HG03095 (cell line): ENCODE results near the gene TP53BP2.

ENCODE experiments used
- ATAC-seq: cut with Tn5 transposase; IDR thresholded peaks from one replicate; pipeline ENCODE4 v1.9.1; 2021; ENCODE audit warnings: moderate library complexity; ENCODE audit not compliant: unreplicated experiment

TP53BP2 gene

DNA sequence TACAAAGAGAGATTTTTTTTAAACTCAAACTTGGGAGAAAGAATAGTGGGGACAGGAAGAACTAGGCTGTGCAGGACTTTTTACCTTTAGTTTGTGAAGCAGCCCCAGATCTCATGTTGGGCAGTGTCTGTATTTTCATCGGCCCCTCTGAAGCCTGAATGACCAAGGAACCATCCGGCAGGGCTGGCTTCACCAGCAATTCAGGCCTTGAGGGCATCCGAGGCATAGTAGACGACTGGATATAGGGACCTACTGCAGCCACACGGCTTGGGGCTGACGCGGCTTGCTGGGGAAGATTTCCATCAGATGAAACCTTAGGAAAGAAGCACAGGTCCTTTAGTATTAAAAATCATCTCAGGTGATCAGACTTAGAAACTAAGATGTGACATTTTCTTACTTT, 43.7 kb downstream of the TP53BP2 start:
- no peak for ATAC-seq

DNA sequence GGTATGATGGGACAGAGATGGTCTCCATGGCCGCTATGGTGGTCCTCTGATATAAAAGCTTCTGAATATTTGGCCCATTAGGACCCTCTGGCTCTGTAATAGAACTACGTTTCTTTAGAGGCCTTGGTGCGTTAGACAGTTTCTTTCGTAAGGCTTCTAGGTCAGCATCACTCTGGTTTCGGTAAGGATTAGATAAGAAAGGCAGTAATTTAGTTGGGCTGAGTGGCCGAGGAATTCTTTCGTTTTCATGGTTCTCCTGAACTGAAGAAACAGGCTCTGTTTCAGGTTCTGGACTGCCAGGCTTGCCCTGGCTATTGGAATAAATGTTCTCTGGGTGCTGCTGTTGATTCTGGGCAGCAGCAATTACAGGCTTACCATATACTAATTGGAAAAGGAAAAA, 49.5 kb downstream of the TP53BP2 start:
- ATAC-seq = no peak

DNA sequence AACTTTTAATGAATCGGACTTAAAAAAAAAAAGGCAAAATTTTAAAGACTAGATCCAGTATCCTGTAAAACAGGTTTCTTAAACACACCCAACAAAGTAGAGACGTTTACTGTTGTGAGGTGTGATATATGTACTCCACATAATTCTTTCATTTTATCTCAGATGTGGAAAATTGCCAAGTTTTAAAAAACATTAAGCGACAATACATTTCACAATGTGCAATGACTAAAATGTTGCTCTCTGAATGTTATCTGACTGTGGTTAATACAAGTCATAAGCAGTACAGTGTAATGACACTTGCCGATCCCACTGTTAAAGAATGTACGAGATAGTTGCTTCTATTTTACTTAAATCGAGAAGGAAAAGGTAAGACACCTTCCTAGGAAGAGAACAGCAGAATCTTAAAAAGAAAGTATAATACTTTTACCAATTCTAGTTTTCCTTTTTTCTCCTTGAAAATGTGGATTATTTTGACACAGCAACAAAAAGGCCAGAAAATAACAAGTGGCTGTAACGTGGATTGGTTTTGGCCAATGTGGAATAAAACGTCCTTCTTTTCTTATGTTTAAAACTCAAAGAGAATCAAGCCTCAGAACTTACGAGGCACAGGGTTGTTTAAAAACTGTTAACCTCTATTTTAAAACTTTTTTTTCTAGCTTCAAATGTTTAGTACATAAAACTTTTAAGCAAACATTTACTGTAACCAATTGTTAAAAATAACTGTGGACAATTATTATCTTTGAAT, 51.4 kb downstream of the TP53BP2 start:
- ATAC-seq = no peak

DNA sequence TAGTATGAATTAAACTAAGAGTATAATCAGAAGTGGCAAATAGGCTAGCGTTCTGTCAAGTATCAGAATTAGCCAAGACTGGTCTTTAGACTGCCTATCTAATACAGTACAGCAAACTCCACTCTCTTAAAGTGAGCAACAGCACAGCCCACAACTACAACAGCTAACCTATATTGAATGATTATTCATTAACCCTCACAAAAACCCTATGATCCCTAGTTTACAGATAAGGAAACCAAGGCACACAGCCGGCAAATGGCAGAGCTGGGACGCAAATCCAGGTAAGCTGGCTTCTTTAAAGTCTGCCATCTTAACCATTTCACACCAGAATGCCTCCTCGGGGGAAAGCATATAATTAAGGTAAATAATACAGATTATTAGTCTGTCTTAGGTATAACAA, 52.0 kb downstream of the TP53BP2 start:
- ATAC-seq = no peak

DNA sequence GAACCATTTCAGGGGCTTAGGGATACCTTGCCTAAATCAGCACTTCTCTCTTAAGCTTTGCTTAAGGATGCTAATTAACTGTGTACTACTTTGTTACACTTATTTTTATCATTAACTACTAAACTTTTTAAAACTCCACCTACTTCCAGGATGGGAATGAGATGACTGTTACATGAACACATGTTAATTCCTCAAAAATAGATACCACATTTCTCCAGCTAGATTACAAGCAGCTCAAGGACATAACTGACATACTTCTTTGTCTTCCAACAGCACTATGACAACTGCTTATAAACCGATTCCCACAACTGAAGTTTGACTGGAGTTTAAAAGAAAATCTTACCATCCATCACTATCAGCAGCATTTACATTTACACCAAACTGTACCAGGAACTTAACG, 53.7 kb downstream of the TP53BP2 start:
- ATAC-seq = no peak

DNA sequence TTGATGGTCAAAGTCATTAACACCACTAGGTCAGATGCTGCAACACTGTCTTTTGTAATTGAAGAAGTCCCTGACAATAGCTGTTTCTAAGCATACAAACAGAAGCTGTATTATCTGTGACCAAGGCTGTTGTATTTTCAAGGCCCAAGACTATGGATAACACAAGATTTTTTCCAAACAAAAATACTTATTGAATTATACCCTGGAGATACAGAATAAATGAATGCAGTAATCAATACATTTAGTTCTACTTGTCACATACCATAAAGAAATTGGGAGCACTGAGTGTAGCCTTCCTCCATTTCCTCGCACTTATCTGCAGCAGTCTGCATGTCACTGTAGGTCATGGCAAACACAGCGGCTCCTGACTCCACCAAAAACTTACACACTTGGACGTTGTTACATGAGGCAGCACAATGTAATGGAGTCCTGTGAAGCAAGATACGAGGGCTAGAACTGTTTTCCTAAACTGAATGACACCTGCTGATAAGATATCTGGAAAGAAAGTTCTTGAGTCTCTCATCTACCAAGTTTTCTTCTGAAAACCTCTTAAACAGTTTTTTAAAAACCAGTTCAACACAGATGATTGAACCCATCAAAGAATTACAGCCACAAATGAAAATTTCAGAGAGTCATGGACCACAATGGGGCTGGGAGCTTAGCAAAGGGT, 56.9 kb downstream of the TP53BP2 start:
- no peak for ATAC-seq

DNA sequence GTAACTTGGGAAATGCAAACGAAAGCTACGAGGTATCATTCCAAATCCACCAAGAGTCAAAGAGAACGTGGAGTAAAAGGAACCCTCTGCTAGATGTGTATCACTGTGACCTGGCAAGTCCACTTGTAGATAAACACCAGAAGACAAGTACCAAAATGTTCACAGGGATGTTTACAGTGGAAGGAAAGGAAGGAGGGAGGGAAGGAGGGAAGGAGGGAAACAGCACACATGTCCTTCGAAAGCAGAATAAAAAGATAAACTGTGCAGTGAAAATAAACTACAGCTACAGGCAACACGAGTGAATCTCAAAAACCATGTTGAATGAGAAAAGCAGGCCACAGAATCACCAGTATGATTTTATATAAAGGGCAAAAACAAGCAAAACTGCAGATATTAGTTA, 59.9 kb downstream of the TP53BP2 start:
- no peak for ATAC-seq

DNA sequence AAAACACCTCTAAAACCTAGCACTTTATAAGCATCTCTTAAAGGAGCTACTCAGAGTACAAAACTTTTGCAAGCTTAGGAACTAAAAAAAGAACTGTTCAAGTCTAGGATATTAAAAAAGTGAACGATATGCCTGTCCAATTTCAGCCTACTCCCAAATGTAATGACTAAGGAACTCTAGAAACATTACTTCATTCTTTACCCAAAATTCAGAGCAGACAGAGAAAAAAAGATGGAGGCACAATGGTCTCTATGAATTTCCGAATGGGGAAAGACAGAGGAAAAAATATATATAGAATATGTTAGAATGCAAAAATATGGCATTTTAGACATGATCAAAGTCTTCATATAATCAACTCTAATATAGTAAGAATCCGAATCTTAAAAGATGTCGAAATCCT, 61.2 kb downstream of the TP53BP2 start:
- no peak for ATAC-seq

DNA sequence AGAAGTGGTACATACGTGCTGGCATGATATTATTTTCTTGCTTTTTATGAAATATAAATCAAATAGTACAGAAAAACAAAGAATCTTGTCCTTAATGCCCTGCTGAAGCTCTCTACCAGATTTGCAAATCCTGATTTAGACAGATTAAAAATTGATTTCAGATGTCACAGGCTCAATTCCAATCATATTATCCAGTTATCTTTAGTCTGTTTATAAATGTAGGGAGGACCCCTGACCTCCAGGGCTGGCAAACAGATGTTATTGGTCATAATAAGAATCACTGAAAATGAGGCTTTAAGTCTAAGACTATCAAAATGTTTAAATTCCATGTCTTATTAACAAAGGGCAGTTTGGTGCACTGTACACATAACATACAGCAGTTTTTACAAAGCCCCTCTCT, 62.1 kb downstream of the TP53BP2 start:
- no peak for ATAC-seq

DNA sequence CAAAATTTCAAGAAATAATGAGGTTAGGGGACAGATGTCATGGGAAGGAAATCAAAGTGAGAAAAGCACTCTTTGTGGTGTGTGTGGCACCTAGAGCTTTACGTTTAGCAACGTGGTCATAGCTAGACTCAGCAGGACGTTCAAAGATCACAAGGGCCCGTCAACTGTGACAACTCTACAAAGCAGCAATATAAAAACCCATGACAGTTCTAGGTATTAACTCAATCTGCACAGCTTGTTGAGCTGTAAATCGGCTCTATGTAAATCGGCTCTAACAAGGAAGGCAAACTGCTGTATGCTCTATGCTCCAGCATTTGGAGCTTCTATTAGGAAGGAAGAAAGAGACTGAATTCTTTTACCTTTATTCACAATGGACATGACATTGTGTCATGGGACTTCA, 64.8 kb downstream of the TP53BP2 start:
- ATAC-seq = no peak

DNA sequence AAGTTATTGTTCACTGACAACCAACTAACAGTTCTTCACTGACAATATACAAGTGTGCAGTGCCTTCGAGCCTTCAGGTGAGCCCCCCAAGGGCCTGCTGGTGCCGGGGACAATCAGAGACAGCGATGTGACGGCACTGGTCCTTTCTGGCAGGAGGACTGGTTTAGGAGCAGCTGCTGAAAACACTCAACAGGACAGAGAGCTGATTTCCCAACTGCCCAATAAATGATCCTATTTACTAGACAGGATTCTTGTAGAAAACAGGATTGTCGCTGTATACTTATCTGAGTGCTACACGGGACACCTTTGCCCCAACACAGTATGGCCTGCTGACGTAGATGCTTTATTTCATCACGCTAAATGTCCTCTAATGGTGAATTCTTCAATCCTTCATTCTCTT, 65.4 kb downstream of the TP53BP2 start:
- ATAC-seq = no peak

DNA sequence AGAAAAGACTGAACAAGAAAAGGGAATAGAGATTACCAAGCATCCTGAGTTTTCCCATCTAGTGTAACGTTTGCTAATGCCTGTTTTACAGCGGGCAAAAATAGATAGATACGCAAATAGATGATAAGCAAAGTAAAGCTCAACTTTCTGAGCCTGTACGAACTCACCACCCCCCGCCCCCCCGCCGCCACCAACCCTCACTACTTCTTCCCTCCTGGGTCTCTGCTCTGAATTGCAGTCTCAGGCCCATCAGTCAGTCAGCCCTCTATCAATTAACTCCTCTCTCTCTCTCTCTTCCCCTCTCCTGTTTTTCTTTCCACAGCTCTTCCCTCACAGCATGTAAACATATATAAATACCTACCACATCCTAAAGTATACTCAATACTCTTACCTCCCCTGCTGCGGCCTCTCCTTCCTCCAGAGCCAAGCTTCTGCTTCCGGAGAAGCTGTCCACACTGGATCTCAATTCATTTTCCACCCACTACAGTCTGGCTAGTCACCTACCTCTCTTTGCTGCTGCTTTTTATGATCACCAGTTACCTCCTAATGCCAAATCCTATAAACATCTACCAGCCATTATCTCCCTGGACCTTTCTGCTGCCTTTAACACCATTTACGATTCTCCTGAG, 68.8 kb downstream of the TP53BP2 start:
- no peak for ATAC-seq

DNA sequence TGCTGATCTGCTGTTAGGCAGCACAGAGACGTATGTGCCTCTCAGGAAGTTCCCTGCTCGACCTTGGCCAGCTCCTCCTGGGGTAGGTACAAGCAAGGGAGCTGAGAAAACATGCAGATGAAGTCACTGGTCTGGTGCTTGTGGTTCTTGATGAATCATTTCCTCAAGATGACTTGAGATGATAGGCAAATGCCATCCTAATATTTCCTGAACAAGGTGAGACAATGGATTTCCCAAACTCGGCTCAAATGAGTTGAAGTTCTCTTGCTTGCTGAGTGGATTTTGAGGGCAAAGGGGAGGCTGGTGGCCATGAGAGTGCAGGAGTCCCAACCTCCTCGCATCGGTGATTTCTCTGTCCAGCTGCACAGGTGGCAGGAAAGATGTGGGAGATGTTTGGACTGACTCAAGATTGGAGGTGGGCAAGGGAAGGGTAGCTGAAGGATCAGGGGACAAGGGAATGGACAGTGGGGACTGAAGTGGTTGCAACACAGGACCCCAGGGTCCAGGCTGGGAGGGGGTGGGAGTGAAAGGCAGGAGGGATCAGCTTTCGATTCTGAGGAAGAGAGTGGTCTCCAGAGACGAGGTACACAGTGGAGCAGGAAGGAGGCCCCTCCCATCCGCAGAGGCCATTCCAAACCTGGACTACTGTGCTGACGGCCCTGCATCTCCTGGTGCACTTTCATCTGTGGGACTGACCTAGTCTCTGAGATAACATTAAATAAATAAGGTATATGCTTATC, 69.5 kb downstream of the TP53BP2 start:
- no peak for ATAC-seq

DNA sequence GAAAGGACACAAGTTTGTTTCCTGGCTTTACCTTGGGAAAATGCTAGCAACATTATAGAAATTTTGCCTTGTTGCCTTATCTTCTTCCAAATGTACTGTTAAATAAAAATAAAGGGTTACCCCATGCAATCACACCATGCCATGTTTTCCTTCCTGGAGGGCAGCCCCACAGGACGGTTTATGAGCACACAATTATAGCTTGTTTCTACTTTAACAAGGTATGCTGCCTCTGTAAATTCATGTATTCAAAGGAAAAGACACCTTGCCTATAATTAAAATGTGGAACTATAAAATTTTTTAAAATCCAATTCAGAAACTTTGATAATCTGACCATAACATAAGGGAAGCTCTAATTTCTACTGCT, 70.1 kb downstream of the TP53BP2 start:
- ATAC-seq = no peak

DNA sequence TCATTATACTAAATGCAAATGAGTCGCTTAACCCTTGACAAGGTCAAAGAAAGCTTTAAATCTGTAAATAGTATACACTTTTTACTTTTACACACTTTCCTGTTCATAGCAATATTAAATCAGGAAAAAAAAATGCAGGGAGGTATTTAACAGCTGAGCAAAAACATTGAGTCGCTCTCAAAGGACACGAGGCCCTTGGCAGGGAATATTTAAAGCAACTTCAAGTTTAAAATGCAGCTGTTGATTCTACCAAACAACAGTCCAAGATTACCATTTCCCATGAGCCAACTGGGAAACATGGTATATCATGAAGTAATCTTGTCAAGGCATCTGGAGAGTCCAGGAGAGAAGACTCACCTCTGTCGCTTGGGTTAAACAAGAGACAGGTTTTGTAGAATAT, 70.7 kb downstream of the TP53BP2 start:
- ATAC-seq = no peak

DNA sequence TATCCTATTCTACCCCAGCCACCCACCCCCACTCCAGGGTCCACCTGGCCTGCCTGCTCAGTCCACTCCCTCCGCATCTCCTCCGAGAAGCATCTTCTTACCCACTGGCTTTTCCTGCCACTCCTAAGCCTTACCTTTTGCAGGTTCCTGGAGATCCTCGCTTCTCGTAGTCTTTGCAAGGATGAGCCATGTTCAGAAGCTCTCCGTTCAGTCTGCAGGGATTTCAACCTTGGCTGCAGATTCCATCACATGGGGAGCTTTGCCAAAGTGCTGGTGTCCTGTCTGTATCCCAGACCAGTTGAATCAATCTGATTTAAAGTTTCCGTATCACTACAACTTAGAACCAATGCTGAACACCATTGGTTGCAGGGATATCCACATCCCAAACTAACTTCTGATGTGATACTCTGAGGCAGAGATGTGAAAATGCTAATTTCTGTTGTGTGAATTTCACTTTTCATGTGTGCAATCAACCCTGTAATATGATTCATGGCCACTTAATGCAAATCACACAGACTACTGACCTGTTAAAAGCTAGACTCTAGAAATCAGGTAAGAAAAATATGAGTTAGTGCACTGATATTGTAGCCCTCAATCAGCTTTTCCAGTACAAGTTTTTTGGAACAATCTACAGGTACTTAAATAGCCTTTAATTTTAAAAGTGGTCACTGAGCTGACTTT, 71.5 kb downstream of the TP53BP2 start:
- no peak for ATAC-seq

DNA sequence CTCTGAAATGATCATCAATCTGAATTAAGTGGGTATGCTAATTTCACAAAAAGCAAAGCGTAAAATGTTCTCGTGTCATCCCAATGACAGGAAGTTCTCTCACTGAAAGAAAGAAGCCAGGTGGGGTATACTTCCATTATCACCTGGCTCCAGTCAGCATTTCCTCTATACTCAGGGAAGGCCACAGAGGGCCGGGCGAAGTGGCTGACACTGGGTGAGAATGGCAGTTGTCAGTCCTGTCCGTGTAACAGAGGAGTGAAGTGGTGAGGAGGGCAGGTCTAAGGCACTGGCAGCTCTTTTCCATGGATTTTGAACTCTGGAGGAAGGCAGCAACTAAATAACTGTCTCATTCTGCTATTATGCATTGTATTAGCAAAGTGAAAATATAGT, 73.0 kb downstream of the TP53BP2 start:
- no peak for ATAC-seq

DNA sequence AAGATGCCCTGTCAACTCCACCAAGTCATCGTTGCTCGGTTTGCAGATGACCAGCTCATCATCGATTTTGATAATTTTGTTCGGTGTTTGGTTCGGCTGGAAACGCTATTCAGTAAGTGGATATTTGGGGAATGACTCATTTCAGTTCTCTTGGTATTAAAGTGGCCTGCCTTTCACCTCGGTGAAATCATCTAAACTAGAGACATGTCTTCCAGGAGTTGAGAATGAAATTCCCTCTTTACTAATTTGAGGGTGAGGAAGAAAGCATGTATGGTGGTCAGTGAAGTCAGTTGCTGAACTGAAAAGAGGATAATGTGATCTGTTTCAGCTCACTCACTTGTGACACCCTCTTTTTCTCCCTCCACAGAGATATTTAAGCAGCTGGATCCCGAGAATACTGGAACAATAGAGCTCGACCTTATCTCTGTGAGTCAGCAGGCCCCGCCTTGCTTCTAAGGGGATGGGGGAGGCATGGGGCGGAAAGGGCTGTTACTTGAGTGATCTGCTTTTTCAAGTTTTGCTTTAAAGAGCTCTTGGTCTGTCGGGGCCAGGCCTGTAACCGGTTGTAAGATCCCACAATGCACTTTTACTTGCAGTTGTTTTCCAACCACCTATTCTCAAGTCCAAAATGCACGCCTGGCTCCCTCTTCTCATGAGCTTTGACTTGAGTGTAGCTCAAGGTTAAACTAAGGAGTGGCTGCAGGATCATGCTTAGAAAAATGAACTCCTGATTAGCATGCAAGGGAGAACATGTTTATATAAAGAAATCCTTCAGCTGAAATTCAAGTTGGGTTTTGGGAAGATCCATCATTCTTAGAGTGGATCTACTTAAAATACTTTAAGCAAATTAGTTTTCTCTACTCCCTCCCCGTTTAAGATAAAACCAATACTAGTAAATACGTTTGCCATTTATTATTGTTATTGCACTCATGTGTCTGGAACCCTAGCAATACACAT, 73.7 kb downstream of the TP53BP2 start:
- no peak for ATAC-seq

DNA sequence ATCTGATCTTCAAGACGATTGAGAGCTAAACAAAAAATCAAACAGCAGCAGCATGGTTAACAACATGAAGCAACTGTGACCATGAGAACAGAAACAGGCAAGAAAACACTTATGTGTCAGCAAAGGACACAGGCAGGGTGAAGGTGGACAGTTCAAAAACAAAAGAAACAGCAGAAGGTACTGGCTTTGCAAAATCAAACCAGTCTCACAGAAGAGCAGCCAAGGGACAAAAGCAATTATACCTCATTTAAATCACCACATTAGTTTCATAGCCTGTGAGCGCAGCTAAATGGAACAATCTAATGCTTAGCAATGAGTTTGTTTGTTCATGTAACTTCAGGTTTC, 74.3 kb downstream of the TP53BP2 start:
- no peak for ATAC-seq

DNA sequence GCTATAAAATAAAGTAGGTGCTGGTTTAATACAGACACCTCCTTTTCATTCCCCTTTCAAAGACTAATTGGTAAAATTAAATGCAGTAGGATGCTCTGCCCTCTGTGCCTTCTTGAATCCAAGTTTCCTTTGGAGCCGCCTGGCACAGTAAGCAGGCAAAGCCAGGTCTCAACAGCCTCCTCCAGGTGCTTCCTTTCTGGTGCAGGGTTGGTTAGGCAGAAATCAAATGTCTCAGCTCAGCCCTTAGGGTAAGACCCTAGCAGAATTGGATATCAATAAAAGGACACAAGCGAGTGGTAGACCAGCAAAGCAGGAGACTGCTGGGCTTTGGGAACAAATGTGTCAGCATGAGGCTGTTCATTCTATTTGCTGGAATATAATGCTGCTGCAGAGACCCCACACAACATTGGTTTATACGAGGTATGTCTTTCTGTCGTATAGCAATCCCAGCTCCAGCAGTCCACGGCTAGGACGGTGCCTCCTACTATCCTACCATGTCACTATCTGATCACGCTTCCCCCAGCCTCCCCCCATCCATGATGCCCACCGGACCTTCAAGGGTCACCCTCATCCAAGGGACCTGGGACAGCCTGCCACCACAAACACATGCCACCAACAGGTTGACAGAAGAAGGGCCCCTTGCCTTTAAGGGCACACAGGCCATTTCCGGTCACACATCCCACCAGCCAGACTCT, 75.0 kb downstream of the TP53BP2 start:
- no peak for ATAC-seq
